ENCODE measurements around the gene LHX3. TPM values are rescaled to one million over a fixed set of nuclear protein-coding genes. Genes with fewer than 3 reads are reported as not detected.

The LHX3 gene
- total RNA-seq, 1 experiment from 2014 or later = not detected

DNA sequence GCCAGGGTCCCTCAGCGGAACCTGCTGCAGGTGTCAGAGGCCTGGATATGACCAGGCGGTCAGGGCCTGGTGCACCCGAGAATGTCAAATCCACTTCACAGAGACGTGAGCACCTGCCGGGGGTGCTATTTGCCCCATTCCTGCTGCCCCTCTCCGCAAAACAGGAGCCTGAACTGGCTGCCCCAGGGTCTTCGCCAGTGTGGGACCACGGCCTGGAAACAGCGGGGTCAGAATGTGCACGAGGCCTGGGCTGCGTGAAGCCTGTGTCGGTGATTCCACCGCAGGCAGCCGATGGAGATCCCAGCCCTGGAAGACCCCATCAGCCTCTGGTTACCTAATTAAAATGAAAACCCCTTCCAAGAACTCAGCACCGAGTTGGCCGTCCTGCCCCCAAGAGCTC lies 45.1 kb downstream of the LHX3 start:
- Histone ChIP-seq H3K79me2 (ENCODE audit: insufficient read depth, low read length) (no peaks in the 10 kb centered on the region), H3K23ac (ENCODE audit: insufficient read length, low read depth, low read length) (no peak overlapping the region), H3K14ac (ENCODE audit: insufficient read depth, low read length) (no peak overlapping the region), H2AK5ac (ENCODE audit: insufficient read length, low read length) (no peak overlapping the region), H3K4me2 (ENCODE audit: insufficient read depth, insufficient read length, low read length) (no peak overlapping the region), H4K91ac (ENCODE audit: insufficient read length, low read depth, low read length) (no peak overlapping the region), H2BK120ac (ENCODE audit: low read depth, low read length, poor library complexity, severe bottlenecking) (no peak overlapping the region), H2BK20ac (ENCODE audit: low read depth, low read length, poor library complexity, severe bottlenecking) (no peak overlapping the region), H3K23me2 (ENCODE audit: insufficient read length, low read depth, low read length, poor library complexity, severe bottlenecking) (no peaks in the 10 kb centered on the region), H3K9me3 (ENCODE audit: control insufficient read depth, low read depth, low read length) (no peaks in the 10 kb centered on the region), H3T11ph (ENCODE audit: low read length) (no peak overlapping the region), H3K79me1 (ENCODE audit: insufficient read depth, low read depth, low read length, poor library complexity, severe bottlenecking) (no peaks in the 10 kb centered on the region), H3K27me3 (ENCODE audit: insufficient read depth, low read length) (no peaks in the 10 kb centered on the region), H3K4ac (ENCODE audit: low read depth, low read length) (no peak overlapping the region), H3K9ac (ENCODE audit: extremely low read depth, insufficient read length, low read length) (no peak overlapping the region), H2BK15ac (ENCODE audit: low read depth, low read length) (no peak overlapping the region), H3K27ac (ENCODE audit: insufficient read length, low read depth, low read length) (no peak overlapping the region), H4K5ac (ENCODE audit: insufficient read length, low read depth, low read length) (no peak overlapping the region), H3K18ac (ENCODE audit: insufficient read length, low read depth, low read length) (no peak overlapping the region), H2BK12ac (ENCODE audit: insufficient read length, low read depth, low read length) (no peak overlapping the region), H3K4me1 (ENCODE audit: insufficient read depth, low read length) (no peaks in the 10 kb centered on the region), H2AFZ (ENCODE audit: low read length) (no peak overlapping the region), H4K8ac (replicated peaks; ENCODE audit: insufficient read length, low read depth, low read length) (no peak overlapping the region), H4K20me1 (ENCODE audit: control insufficient read depth, insufficient read depth, insufficient read length) (no peaks in the 10 kb centered on the region), H3K56ac (ENCODE audit: insufficient read length, low read depth, low read length) (no peak overlapping the region), H2BK5ac (ENCODE audit: insufficient read length, low read length) (no peak overlapping the region)
- Mint-ChIP-seq H3K4me3 (no peak overlapping the region), H3K27me3 (ENCODE audit: low read depth) (peaks cover 1% of the 10 kb centered on the region; the same call in 1 of the 2 replicates), H3K4me1 (peaks cover 10 to 19% of the 10 kb centered on the region in 2 experiments; a peak in 3 of 4 replicates), H3K9me3 (peaks cover 7 to 10% of the 10 kb centered on the region in 2 experiments), H3K36me3 (ENCODE audit: insufficient read depth in 1 of 3, low read depth in 3 of 3) (peaks cover 0 to 5% (median 0%) of the 10 kb centered on the region in 3 experiments; a peak in 3 of 7 replicates), H3K27ac (peak overlapping the region in 1 of 3 experiments; percentile 10; a peak in 2 of 7 replicates)
- no CpG with 5 or more reads among the region's 16 CpGs for WGBS (ENCODE audit: extremely low coverage, insufficient read length, low lambda C conversion rate)
- DNase-seq = no peak
- TF ChIP-seq, protein P1, sequence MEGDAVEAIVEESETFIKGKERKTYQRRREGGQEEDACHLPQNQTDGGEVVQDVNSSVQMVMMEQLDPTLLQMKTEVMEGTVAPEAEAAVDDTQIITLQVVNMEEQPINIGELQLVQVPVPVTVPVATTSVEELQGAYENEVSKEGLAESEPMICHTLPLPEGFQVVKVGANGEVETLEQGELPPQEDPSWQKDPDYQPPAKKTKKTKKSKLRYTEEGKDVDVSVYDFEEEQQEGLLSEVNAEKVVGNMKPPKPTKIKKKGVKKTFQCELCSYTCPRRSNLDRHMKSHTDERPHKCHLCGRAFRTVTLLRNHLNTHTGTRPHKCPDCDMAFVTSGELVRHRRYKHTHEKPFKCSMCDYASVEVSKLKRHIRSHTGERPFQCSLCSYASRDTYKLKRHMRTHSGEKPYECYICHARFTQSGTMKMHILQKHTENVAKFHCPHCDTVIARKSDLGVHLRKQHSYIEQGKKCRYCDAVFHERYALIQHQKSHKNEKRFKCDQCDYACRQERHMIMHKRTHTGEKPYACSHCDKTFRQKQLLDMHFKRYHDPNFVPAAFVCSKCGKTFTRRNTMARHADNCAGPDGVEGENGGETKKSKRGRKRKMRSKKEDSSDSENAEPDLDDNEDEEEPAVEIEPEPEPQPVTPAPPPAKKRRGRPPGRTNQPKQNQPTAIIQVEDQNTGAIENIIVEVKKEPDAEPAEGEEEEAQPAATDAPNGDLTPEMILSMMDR (conservative IDR thresholded peaks at IDR 0.05) = no peak

All from H9 (cell line).